Epidermal melanocyte (primary cell): Measurements from ENCODE around the gene TOP2A.

Source experiments
- DNase-seq: peaks from one replicate; pipeline ENCODE4 v3.0.0; 2011; ENCODE audit warnings: low spot score; ENCODE audit not compliant: insufficient read length

TOP2A gene, protein sequence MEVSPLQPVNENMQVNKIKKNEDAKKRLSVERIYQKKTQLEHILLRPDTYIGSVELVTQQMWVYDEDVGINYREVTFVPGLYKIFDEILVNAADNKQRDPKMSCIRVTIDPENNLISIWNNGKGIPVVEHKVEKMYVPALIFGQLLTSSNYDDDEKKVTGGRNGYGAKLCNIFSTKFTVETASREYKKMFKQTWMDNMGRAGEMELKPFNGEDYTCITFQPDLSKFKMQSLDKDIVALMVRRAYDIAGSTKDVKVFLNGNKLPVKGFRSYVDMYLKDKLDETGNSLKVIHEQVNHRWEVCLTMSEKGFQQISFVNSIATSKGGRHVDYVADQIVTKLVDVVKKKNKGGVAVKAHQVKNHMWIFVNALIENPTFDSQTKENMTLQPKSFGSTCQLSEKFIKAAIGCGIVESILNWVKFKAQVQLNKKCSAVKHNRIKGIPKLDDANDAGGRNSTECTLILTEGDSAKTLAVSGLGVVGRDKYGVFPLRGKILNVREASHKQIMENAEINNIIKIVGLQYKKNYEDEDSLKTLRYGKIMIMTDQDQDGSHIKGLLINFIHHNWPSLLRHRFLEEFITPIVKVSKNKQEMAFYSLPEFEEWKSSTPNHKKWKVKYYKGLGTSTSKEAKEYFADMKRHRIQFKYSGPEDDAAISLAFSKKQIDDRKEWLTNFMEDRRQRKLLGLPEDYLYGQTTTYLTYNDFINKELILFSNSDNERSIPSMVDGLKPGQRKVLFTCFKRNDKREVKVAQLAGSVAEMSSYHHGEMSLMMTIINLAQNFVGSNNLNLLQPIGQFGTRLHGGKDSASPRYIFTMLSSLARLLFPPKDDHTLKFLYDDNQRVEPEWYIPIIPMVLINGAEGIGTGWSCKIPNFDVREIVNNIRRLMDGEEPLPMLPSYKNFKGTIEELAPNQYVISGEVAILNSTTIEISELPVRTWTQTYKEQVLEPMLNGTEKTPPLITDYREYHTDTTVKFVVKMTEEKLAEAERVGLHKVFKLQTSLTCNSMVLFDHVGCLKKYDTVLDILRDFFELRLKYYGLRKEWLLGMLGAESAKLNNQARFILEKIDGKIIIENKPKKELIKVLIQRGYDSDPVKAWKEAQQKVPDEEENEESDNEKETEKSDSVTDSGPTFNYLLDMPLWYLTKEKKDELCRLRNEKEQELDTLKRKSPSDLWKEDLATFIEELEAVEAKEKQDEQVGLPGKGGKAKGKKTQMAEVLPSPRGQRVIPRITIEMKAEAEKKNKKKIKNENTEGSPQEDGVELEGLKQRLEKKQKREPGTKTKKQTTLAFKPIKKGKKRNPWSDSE (N-terminal part only)

DNA sequence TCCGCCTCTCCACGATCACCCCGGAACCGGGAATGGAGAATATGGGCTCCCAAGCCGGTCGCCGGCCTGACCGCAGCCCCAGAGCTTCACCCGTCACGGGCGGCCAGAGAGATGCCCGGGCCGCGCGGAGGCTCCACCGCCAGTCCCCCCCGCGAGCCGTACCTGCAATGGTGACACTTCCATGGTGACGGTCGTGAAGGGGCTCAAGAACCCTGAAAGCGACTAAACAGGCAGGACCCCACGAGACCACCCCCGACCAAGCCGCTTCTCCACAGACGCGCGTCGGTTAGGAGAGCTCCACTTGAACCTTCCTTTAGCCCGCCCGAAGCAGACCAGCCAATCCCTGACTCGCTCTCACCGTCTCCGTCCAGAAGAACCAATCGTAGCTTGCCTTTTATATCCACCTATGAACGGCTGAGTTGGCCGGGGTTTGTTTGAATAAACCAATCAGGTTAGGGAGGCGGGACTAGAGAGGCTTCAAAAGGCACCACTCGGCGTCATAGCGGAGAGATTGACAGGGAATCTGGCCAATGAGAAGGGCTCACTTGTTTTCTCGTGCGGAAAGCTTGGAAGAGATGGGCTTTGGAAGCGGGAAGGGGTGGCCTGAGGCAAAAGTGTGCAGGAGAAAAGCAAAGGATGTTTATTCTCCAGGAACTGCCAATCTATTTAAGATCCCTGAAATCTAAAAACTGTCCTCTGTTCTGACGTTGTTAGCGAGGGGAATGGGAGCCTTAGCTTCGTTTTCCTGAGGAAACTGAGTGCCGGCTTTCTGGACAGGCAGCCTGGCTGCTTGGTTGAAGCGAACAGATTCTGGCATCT is at the start of gene TOP2A:
Gene TOP2A, minus strand, starts transcription at position 288 of the 819 bp plus-strand sequence. Its CDS starts 105 bp downstream, at position 183.
- DNase-seq, result peak; percentile 100

DNA sequence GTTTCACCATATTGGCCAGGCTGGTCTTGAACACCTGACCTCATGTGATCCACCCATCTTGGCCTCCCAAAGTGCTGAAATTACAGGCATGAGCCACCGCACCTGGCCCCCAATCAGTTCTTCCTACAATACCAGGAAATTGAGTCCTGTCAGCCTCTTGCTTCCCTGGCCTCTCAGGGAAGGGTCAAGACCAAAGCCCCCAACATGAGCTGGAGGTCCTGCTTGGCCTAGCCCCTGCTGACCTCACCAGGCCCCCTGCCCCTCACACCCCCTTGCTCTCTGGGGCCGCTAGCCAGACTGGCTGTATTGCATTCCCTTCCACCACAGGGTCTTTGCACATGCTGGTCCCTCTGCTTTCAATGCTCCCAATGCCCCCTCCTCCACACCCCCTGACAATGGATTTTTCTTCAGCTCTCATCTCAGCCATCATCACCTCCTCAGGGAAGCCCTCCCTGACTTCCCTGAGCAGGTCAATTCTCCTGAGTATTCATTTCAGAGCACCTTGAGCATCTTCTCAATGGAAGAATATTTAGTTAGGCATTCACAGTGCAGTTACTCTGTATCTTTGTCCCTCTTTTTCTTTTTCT is 49.7 kb upstream of the TOP2A start:
- no peak for DNase-seq

DNA sequence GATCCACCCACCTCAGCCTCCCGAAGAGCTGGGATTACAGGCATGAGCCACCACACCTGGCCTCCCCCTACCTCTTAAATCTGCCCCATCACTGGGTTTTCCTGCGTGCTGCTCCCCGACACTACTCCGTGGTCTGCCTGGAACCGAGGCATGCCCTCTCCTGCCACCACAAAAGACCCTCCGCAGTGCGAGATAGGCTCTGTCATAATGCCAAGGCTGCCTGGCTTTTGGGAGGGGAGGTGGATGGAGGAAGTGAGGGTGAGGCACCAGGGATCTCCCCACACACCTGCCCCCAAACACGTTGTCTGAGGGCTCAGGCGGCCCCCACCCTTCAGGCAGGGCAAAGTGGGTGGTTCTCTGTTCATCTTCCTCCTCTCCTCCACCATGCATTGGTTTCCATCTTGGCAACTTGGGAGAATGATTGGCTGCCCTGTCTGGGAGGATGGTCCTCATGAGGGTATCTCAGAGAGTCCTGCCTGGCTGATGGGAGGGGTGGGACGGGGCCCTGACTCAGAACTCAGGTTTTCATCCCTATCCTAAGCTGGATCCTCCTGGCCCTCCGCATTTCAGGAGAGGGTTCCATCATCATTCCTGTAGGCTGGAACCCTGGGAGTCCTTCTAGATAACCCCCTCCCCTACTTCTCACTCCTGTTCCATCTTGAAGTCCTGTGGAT is 48.7 kb upstream of the TOP2A start:
- no peak for DNase-seq

DNA sequence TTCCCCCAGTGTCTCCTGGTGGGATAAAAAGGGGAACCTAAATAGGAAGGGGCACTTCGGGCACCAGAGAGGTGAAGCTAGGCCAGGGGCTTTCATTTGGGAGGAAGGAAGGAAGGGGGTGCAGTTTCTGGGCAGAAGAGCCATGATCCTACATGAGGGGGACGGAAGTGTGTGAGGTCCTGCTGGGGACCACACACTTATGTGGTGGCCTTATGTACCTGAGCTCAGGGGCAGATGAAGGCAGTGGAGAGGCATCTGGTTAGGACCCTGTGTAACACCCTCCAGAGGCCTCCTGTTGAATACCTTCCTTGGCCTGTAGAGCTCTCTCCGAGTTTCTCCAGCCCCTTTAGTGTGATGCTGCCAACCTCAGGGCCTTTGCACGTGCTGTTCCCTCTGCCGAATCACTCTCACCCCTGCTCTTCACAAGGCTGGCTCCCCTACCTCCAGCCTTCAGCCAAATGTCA is 46.7 kb upstream of the TOP2A start:
- DNase-seq, result no peak

DNA sequence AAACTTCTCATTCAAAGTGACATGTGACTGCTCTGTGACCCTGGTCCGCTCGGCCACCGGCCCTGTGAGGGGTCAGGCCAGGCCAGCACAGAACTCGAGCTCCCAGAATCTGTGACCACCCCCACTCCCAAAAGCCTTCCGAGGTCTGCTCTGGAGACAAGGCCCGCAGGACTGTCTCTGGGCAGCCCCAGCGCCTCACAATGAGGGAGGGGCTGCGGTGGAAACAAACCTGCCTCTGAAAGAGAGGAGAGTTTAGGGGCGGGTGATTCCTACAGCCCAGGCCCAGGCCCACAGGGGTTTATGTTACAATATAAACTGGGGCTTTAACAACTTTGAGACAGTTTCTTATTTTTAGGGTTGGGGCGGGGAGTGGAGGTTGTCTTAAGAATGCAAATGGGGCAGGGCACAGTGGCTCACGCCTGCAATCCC is 45.4 kb upstream of the TOP2A start:
- no peak for DNase-seq

DNA sequence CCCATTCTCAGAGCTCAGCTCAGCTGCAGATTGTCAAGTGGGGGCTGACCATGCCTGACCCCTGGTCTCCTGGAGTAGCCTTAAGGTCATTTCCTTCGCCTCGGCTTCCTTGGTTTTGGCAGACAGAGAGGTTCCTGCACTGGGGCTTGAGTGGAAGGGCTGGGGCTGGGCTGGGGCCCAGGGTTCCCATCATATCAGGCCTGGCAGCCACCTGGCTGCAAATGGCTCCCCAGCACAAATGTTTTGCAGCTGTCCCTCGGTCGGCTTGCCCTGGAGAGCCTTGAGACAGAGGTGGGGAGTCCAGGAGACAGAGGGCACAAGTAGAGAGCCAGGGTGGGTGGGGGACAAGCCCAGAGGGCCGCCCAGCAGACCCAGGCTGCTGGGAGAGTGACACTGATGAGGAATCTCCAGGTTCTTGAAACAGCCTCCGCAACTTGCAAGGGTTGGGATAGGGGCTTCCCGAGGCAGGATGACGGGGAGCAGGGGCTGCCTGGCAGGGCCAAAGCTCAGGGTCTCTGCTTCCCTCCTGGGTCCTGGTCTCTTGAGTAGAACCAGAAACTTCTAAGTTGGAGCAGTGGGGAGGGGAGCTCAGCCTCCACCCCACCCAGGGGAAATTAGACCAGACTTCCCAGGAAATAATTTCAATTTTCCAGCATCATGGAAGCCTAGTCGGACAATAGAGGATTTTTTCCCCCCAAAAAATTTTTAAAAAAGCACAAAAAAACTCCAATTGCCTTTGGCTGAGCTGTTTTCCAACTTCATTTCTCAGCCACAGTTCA is 44.8 kb upstream of the TOP2A start:
- DNase-seq, result no peak

DNA sequence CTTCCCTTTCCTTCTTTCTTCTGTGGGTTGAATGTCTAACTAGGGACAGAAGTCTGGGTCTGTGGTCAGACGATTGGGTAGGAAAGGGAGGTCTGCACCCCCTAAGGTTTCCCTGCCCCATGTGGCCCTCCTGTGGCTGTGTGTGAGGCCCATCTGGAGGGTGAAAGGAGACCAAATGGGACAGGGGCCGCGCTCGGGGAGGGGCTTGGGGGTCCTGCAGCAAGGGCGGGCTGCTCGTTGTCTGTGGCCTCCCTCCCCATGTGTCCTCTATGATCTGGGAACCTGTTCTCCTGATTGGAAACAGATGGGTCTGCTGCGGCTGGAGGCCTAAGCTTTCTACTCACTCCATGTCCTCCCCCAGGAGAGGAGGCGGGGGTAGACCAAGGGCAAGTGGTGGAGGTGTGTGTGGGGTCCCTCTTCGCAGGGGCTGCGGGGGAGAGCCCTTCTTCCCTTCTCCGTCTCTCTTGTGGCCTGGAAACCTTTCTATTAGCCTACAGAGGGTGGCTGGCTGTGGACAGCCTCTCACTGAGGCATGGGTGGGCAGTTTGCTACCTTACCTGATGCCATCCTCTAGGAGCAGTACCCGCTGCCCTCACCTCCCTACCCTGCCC is 44.1 kb upstream of the TOP2A start:
- DNase-seq, result no peak

DNA sequence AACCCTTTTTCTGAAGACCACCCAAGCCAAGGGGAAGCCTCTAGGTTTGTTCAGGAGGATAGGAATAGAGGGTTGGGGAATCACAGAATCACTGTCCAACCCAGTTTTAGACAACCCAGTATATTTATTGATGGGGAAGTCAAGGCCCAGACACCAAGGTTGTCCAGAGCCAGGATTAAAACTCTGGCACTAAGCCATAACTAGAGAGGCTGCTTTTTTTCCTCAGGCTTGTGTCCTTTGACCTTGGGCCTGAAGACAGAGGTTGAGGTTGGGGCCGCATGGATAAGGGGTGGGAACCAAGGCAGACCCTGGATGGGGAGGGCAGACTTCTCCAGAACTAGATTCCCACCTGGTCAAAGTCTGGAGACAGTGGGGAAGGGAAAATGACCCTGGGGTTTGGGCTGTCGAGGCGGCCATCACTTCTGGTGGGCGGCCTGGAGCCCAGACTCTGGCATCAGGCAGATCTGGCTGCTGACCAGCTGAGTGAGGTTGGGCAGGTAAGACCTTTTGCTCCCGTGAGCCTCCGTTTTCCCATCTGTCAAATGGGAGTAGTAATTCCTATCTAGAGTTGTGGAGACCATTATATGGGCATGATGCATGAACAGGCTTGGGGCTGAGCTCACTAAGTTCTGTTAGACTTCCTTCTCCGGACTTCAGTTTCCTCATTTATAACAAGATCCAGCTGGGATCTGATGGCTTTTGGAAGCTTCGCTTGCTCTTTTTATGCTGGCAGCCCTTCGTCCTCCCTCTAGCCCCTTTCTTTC is 43.5 kb upstream of the TOP2A start:
- no peak for DNase-seq

DNA sequence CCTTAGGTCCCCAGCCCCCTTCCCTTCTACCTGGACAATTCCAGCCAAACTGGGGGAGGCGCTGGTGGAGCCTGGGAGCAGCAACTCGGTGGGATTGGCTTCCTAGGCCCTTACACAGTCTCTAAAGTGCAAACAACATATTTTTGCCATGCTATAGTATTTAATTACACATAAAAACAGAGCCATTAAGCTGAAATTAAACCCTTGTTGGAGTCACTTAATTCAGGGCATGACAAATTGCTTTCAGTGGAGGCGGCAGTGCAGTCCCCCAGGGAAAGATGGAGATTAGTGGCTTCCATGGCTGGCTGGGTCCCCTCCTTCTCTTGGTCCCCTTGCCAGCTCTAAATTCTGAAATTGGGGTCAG is 42.9 kb upstream of the TOP2A start:
- no peak for DNase-seq

DNA sequence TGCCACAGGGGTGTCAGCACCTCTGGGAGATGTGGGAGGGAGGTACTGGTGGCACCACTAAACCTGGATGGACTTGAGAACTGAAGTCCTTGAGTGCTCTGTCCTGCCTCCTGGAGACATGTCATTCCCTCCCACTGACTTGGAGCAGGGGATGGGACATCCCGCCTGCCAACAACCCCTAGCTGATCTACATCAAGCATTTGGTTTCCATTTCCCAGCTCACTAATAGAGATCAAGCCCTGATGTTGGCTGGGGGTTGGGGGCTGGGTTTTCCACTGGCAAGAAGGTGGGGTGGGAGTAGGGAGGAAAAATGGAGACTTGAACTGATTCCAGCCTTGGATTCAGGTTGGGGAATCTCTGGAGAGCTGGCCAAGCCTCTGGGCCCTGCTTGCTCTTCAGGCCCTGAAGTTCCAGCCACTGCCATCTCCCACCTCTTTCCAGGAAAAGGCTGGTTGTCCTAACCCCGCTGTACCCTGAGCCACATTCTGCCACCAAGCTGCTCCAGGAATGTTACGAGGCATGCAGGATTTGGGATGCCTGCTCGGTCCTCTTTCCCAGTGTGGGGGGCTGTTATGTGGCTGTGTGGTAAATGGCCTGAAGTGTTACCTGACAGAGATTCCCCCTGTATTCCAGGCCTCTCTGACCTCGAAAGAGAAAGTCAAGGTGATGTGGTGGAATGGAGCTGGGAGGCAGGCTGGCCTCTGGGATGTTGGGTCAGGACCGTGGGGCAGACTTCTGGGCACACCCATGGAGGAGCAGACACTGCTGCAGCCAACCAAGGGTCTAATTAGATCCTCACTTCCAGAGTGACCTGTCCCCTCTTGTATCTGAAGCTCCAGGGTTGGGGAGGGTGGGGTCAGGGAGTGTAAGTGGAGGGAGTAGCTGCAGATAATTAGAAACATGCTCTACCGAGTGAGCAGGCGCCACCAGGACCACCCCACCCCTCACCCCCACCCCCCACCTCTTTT is 42.2 kb upstream of the TOP2A start:
- no peak for DNase-seq

DNA sequence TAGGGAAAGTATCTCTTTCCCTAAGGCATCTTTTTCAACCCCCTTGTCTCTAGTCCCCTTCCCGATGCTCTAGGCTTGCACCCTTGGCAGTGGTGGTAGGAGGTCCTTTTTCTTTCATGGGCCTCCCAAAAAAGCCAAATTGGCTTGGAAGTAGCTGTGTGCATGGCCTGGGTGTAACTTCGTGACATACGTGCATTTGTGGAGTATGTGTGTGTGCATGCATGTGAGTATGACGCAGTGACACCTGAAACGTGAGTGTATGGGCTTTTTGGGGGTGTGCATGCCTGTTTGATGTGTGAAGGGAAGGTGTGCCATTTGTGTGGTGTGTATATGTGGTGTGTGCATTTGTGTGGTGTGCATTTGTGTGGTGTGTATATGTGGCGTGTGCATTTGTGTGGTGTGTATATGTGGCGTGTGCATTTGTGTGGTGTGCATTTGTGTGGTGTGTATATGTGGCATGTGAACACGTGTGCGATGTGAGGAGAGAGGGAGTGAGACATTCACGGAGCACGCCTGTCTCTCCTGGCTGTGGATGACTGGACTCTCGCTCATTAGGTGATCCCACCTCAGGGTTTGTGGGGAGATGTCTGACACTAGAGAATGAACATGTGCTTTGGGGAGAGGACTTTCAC is 41.3 kb upstream of the TOP2A start:
- no peak for DNase-seq

DNA sequence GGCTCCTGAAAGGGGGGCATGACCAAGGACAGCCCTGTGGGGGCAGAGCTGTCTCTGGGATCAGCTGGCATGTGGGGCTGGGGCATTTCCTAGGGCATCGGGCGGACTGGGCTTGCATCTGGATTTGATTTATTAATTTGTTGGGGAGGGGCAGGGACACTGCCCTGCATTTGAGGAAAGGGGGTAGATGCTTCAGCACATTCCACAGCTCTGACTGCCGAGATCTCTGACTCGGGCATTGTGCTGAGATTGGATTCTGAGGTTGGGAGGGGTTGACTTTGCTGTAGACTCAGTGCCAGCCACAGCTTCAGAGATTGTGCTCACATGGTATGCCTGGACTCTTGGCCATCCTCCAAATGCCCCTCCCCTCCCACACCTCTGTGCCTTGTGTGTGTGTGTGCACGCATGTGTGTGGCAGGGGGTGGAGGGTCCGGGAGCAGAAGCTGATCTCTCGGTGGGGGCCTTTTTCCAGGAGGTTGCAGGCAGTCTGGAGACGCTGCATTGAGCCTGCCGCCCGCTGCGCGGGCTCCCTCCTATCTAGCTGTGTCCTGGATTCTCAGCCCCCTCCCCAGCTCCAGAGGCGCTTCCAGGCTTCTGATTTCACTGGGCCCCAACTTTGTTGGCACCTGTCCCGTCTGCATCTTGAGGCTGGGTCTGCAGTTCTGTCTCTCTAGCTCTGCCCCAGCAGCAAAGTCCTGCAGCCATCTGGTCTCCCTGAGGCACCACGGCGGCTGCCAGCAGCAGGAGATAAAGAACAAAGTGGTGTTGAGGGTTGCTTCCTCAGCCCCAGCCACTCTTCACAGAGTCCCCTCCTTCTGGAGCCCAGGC is 40.5 kb upstream of the TOP2A start:
- peak; percentile 79 for DNase-seq

DNA sequence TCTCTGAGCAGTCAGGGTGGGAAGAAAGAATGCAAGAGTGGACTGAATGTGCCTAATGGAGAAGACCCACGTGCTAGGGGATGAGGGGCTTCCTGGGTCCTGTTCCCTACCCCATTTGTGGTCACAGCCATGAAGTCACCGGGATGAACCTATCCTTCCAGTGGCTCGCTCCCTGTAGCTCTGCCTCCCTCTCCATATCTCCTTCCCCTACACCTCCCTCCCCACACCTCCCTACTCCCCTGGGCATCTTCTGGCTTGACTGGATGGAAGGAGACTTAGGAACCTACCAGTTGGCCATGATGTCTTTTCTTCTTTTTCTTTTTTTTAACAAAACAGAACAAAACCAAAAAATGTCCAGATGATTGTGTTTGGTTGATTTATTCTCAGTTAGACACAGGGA is 39.7 kb upstream of the TOP2A start:
- no peak for DNase-seq

DNA sequence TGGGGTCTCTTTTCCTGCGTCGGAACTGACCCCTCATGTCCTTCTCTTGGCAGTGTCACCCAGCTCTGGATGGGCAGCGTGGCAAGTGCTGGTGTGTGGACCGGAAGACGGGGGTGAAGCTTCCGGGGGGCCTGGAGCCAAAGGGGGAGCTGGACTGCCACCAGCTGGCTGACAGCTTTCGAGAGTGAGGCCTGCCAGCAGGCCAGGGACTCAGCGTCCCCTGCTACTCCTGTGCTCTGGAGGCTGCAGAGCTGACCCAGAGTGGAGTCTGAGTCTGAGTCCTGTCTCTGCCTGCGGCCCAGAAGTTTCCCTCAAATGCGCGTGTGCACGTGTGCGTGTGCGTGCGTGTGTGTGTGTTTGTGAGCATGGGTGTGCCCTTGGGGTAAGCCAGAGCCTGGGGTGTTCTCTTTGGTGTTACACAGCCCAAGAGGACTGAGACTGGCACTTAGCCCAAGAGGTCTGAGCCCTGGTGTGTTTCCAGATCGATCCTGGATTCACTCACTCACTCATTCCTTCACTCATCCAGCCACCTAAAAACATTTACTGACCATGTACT is 38.8 kb upstream of the TOP2A start:
- no peak for DNase-seq

DNA sequence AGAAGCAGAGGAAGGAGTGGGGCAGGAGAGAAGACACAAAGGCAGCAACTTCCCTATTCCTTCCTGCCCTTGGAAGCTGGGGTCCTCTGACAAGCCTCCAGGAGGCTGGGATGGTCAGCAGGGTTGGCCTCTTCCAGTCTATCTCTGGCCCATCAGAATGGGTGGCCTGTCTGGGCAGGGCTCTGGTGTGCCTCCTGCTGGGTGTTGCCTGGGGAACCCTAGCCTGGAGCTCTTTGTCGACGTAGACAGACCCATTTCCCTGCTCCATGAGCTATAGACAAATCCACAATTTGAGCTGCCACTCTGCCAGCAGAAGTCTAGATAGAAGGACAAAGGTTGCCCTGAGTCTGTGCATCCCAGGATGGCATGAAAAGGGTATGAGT is 36.9 kb upstream of the TOP2A start:
- DNase-seq, result no peak
